ENCODE data around the gene FYB2.
"Not testable (repeated sequence)": the region's sequence is repeated elsewhere in the genome, so short reads cannot be mapped to it uniquely, and the experiment has no call there.

The FYB2 gene

DNA sequence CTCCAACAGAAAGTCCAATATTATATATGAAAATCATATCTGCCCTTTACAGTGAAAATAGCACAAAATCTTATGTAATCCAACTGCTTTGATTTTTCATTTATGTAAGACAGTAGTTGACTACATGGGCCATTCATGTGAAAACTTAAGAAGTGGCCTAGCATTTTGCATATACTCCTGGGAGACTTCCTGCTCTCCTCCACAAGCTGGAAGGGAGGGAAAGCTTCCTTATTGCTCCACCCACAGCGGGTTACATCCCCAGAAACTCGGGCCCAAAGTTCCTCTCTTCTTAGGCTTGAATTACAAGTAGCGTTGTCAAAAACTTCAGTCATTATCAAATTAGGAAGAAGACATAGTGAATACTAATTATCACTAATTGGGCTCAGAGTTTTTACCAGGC lies 29.2 kb downstream of the FYB2 start:
- DNase-seq (ENCODE audit: low read depth), result no peak

DNA sequence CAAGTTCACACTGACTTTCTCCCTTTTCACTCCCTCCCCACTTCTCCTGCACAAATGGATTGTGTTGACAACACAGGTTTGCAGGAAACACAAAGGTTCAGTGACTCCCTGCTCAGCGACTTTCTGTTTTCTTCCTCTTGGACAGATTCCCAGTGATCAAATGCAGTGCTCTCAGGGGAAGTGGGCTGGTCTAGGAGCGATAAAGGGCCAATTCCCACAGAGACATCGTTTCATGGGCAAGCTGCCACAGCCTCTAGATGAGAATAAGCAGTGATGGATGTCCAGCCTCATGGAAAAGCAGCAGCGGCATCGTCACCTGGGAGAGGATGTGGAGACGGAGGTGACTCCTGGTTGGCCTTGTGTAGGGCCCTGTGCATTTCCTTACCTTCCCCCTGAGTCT lies 30.6 kb downstream of the FYB2 start:
- DNase-seq (ENCODE audit: low read depth), result no peak

DNA sequence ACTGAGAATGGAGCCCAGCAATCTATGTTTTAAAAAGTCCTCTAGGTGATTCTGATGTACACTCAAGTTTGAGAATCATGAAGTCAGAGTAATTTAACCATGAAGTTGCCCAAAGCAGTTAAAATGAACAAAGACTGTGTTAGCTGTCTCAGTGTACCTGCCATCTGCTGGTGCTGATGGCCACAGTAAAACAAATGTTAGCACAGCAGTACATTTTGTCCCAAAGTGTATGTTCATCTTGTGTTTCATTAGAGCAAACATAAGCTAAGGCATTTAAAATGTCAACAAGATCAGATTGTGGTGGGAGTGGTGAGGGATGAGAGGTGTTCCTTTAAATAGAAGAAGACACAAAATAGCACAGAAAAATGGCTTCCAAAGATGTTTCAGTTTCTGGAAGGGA lies 31.1 kb downstream of the FYB2 start:
- no peak for DNase-seq (ENCODE audit: low read depth)

DNA sequence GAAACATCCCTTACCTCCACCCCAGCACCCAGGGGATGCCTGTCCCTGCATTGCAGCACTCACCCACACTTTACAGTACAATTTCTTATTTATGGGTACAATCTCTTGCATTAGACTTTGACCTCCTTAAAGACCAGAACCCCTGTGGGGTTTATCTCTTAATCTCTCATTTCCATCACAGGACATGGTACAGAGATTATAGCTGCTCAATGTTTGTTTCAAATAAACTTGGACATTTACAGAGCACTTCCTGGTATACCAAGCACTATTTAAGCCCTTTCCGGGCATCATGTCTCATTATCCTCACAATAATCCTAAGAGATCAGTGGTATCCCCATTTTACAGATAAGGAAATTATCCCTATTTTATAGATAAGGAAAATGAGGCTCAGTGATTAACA lies 31.9 kb downstream of the FYB2 start:
- DNase-seq (ENCODE audit: low read depth), result no peak

DNA sequence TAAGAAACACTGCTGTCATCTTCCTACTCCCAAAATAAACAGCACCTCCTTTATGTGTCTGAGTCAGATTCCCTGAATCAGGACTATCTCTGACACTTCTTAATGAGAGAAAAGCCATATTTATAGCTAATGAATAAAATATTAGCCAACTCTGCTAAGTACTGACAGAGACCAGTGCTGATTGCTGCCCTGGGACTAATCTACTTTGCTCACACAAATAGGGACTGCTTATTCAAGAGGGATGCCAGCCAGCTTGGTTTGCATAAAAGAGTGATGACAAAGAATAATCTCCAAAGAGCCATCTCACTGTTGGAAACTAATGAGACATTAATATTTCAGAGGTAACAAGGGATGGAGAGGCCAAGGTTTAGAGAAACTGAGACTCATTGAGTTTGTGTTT lies 36.4 kb downstream of the FYB2 start:
- DNase-seq (ENCODE audit: low read depth), result no peak

DNA sequence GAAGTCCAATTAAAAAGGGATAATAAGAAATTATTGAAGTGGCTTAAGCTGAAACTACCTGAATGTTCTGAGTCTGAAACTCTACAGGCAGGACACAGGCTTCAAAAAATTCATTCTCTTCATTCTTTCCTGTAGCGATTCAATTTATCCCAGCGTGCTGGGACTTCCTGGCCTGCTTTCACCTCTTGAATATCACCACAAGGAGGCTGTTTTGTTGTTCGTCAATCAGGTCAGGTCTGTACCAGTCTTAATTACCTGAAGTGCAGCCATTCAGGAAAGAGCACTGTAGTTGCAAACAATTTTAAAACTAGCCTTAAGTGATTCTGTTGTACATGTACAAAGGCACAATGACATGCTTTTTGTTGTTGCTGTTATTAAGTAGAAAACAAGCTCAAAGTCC lies 38.4 kb downstream of the FYB2 start:
- no peak for DNase-seq (ENCODE audit: low read depth)

DNA sequence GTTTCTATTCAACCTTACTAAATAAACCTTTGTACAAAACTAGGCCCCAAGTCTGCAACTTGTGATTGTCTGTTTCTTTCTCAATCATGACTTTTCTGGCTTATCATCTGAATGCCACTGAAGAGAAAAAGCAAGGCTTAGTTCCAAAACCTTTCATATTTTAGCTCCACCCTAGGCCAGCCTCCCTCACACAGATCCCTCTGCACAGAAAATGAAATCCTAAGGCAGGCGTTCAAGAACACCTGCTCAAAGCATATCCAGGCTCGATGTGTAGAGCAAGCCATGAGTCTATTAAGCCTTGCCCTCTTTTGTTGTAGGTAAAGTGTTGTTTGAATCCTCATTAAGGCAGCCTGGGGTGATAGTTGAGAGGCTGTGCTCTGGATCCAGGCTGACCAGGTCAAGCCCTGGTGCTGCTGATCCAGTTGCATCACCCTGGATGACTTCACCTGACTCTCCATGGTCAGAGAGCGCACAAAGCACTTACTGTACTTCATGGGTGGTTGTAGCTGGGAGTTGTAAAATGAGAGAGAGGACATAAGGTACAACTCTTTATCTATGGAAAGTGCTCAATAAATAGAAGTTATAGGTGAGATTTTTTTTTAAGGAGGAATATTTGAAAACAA lies 39.0 kb downstream of the FYB2 start:
- no peak for DNase-seq (ENCODE audit: low read depth)

DNA sequence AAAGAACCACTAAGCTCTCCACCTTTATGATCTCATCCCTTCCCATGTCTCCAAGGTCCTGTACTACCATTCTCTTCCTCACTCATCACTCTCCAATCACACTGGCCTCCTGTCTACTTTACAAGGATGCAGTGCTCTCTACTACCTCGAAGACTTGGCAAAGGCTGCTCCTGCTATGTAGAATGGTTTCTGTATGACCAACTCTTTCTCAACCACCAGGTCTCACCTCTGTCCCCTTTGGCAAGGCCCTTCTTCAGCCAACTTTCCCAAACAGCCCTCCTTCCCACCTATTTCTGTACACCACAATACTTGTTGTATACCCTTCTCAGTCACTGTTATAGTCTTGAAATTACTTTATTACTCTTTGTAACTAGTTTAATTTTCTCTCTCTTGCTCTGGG lies 41.2 kb downstream of the FYB2 start:
- no peak for DNase-seq (ENCODE audit: low read depth)

DNA sequence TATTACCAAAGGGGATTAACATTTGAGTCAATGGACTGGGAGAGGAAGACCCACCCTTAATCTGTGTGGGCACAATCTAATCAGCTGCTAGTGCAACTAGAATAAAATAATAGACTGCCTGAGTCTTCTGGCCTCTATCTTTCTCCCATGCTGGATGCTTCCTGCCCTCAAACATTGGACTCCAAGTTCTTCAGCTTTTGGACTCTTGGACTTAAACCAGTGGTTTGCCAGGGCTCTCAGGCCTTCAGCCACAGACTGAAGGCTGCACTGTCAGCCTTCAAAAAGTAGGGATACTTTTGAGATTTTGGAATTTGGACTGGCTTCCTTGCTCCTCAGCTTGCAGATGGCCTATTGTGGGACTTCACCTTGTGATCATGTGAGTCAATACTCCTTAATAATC lies 44.5 kb downstream of the FYB2 start:
- DNase-seq (ENCODE audit: low read depth), result not testable (repeated sequence)

DNA sequence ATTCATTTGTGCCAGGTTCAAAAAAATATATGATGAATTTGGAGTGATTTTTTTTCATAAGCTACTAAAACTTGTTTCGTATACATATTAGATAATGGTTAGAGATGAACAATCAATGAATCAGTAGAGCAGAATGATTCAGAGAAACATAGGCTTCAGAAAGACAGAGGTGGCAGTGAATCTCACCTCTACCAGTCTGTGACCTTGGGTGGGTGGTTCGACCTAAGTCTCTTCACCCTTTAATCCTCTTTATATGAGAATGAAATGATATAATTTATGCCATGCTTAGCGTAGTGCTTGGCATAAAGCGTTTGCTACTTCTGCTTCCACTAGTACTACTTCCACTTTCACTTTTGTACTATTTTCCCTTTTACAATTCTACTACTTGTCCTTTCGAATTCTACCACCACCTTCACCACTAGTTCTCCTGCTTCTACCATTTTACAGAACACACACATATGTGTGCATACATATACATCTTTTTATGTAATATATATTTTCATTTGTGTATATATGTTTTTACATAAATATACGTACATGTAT lies 45.1 kb downstream of the FYB2 start:
- DNase-seq (ENCODE audit: low read depth), result no peak

DNA sequence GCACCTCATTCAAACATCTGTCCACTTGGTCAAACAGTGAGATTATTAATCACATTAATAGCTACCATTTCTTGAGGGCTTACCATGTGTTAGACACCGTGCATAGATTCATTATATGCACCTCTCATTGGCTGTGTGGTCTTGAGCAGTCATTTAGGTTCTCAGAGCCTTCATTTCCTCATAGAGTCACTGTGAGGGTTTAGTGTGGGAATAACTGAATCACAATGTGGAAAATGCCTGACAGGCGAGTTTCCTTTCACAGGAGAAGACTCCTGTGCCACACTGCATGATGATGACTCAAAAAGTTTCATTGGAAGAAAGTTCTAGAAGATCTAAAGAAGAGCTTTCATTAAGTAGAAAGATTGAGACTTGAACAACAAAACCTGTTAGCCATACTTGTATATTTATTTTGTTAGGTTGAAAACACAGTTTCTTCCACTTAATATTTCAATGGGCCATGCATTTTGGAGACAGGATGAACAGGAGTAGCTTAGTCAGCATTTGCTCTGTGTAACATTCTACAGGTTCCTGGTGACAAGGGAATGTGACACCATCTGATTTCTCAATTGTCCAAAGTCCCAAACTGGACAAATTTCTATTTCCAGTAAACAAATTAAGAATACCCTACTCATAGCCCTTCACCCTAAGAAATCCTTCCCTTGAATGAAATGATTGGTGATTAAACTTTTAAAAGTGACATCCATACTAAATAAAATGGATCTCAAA lies 45.7 kb downstream of the FYB2 start:
- no peak for DNase-seq (ENCODE audit: low read depth)

DNA sequence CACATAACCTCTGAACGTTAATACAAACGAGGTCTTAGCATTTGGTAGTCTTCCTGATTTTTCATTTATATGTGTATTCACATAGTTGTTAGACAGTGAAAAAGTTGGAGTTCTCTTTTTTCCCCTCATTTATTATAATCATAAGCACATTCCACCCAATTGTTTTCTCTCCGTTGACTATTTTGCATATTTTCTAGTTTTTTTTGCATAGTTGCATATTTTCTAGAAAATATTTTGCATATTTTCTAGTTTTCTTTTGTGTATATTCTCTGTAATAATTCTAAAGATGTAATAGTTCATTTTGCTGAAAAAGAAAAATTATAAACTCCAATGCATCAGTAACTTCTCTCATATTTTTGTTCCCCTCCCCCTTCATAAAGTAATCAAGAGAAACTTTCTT lies 47.5 kb downstream of the FYB2 start:
- no peak for DNase-seq (ENCODE audit: low read depth)

DNA sequence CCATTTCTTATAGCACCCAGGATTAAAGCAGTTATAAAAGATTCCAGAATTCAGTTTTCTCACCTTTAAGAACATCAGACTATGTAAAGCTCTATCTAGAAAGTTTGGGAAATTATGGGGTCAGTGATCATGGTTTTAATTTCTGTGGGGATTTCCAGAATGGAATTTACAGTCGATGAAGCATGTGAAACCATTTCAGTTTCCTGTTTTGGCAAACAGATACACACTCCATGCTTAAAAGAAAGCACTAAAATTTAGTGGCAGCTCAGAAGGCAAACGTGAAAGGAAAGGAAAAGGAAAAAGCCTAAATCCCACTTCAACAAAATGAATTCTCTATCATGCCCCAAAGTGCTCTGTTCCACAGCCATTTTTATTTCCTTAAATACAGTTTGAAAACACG lies 60.4 kb downstream of the FYB2 start:
- DNase-seq (ENCODE audit: low read depth), result no peak

DNA sequence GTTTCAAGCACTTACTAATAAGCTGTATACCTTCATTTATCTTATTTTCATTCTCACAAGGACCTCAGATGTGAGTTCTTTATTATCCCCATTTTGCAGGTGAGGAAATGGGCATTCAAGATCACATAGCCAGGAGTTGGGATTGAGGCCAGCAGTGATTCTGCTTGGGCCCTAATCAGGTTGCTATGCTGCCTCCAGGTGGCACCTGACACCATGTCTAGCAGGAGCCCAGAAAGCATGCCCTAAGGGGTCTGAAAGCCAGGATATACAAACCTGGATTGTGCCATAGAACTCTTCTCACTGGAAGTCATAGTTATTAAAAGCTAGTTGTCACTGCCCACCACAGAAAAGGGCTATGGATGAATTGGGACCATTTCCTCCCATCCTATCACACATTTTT lies 61.1 kb downstream of the FYB2 start:
- no peak for DNase-seq (ENCODE audit: low read depth)

DNA sequence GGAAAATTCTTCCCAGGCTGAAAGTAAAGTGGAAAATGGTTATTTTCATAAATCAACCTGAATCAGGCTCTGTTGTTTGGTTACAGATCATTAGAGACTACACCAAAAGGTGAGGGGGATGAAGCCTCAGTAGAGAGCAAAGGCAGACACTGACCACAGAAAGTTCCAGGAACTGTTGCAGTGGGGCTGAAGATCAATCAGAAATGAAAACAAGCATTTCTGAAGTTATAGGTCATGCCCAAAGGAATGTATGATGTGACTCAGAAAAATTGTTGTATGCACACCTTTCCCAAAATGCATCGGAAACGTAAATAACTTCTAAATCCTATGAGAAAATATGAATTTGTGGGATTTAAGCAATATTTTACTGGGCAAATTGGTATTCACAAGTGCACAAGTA lies 63.3 kb downstream of the FYB2 start:
- DNase-seq (ENCODE audit: low read depth), result no peak

DNA sequence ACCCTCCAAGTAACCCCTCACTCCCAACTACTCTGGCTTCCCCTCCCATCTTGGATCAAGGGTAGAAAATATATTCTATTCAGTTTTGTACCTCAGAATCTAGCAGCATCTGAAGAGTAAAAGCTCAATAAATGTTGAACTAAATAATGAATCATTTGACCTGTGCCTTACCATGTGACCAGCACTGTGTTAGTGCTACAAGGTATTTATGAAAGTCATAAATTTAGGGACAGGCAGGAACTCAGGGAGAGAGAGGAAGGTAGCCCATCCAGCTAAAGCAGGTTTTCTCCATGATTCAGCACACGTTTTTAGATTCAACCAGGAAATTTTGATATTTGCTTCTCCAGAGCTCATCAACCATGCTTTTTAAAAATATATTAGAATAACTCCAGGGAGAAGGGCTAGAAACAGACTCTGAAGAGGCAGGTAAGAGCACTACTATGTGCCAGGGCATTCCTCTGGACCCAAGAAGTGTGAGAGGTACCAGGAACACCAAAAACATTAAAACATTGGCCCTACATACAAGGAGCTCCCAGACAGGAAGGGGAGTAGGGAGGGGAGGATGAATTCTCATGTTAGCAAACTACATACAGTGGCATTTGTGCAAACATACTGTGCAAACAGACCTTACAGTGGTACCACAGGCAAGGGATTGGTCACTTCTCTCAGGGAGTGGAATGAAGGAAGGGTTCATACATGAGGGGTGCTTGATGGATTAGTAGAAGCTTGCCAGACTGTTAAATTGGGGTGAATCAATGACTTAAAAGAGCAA lies 64.3 kb downstream of the FYB2 start:
- DNase-seq (ENCODE audit: low read depth), result no peak

DNA sequence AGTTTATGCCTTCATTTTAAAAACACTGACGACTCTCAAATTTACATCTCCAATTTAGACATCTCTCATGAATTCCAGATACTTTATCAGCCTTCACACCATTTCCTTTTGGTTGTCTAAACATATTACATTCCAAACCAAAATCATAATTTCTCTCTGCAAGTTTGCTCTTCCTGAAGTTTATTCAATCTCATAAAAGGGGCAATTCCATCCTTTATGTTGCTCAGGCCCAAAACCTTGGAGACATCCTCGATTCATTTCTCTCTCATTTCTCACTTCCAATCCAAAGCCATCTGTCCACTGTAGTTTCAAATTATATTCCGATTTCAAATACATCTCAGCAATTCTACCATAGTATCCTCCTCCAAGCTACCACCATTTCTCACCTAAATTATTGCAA lies 74.0 kb downstream of the FYB2 start:
- DNase-seq (ENCODE audit: low read depth), result no peak

DNA sequence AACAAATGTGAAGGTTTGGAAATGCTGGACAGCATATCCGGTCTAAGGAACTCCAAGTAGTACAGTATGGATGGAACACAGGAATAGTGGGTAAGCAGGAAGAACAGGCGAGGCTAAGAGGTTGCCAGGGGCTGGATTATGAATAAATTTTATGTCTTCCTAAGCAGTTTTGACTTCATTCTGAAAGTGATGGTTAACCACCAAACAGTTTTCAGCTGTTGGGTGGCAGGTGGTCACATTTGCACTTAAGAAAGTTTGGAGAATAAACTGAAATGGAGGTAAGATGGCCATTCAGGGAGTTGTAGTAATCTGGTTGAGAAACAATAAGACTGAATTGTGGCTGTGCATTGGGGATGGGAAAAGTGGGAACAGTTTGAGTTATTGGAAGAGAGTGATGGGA lies 90.2 kb downstream of the FYB2 start:
- no peak for DNase-seq (ENCODE audit: low read depth)

DNA sequence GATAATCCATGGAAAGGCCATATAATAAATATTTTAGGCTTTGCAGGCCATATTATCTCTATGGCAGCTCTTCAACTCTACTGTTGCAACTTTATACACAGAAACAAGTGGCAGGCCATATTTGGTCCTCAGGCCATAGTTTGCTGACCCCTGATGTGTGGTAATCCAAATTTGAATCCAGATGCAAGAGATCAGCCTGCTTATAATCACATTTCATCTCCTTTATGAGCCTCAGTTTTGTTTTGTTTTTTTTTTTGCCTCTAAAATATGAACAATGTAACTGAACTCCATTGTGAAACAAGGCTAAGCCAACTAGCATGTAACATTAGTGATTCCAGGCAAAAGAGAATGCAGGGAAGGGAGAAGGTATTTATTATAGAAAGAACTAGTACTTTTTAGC lies 92.5 kb downstream of the FYB2 start:
- no peak for DNase-seq (ENCODE audit: low read depth)

DNA sequence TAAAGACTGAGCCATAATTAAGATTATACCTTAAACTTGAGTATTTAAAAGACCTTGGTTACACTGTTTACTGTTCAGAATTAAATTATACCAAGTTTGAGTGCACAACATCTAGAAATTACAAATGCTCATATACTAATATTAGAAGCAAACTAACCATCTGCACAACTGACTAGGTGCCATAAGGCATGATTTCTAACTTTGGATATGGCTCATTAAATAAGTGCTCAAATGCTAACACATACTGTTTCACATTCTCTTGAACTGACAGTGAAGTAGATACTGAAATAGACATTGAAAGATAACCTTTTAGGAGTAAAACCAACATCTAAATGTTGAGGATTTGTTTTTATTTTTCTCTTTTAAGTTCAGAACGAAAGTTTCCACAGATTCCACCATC lies 100.0 kb downstream of the FYB2 start:
- no peak for DNase-seq (ENCODE audit: low read depth)

DNA sequence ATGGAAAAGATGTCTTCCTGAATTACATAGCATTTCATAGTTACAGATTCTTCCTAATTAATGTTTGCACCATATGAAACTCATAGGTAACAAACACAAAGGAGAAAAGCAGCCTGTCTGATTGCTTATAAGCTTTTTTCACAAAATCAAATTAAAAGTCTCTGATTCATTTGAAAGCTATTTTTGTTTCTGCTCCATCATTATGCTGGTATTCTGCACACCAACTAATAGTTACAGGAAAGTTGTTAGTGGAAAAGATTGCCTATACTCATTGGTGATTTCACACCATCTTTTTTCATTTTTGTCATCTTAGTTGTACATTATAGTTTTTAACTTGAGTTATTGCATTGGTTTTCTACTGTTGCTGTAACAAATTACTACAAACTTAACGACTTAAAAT lies 104.0 kb downstream of the FYB2 start:
- DNase-seq (ENCODE audit: low read depth), result no peak

DNA sequence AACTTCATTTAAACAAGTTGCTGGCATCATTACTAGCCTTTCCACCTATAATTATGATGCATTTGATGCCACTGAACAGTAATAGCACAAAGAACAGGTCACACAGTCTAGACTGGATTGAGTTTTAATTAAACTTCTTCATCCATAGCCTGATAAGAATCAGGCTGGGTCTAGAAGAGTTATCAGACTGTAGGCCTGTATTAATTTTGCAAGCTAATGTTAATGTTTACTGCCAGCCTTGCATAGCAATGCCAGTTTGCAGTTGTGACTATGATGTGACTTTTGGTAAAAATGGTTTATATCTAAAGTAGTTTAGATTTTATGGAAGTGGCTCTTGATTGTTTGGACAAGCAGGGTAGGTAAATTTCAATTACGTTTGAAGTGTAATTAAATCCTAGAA lies 106.1 kb downstream of the FYB2 start:
- no peak for DNase-seq (ENCODE audit: low read depth)

DNA sequence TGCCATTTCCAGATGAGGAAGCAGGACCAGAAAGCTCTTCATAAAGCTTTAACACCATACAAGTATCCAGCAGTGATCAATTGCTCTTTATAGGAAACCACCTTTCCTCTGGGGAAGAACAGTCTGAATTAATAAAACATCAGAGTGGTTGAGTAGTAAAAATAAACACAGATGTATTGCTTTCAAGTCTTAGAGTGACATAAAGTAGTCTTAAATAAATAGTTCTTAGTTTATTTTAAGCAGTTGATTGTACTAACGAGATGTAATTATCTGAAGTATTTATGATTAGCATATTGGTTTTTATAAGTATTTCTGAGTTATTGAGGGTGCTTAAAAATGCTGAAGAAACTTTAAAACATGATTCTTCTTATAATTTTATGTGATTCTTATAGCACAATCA lies 107.1 kb downstream of the FYB2 start:
- DNase-seq (ENCODE audit: low read depth), result no peak

Measured in CMK (cell line).